Keratinocyte (primary cell): ENCODE data around the gene ARHGAP15. TPM values are rescaled to one million over a fixed set of nuclear protein-coding genes. Genes with fewer than 3 reads are reported as not detected.

Experiments used
- DNase-seq: peaks from one replicate; pipeline ENCODE4 v3.0.0-alpha.2; 2011; ENCODE audit warnings: low read depth, missing footprints, low spot score
- FAIRE-seq: peaks from 2 replicates; lab custom pipeline; 2011; peaks lifted over from hg19 to GRCh38; lab: Jason Lieb, UNC
- H2AFZ ChIP-seq: 2 replicates; pipeline ENCODE4 v1.6.0; 2012; ENCODE audit warnings: low read length, control low read depth, inconsistent platforms; ENCODE audit not compliant: control insufficient read depth
- H3K27ac ChIP-seq: 2 replicates; pipeline ENCODE4 v1.5.1; 2011; ENCODE audit warnings: low read length; ENCODE audit not compliant: control insufficient read depth, insufficient read depth
- H3K27me3 ChIP-seq: 3 replicates; pipeline ENCODE4 v1.6.0; 2011; ENCODE audit warnings: low read length; ENCODE audit not compliant: control insufficient read depth, insufficient read depth; ENCODE audit errors: extremely low read depth
- H3K36me3 ChIP-seq, 2 experiments: 2 replicates in 1 of 2; 3 replicates in 1 of 2; pipeline ENCODE4 v1.5.1; 2011; ENCODE audit warnings: low read length in 2 of 2, mild to moderate bottlenecking in 1 of 2; ENCODE audit not compliant: control insufficient read depth in 2 of 2, insufficient read depth in 2 of 2; ENCODE audit errors: extremely low read depth in 1 of 2
- H3K4me1 ChIP-seq: 3 replicates; pipeline ENCODE4 v1.5.1; 2011; ENCODE audit warnings: low read length; ENCODE audit not compliant: control insufficient read depth, insufficient read depth; ENCODE audit errors: extremely low read depth
- H3K4me2 ChIP-seq: 3 replicates; pipeline ENCODE4 v1.6.0; 2011; ENCODE audit warnings: low read depth, low read length; ENCODE audit not compliant: control insufficient read depth, insufficient read depth; ENCODE audit errors: extremely low read depth
- H3K4me3 ChIP-seq, 3 experiments: fragments of 200-600 bp in 1 of 3; sonication (generic) in 1 of 3; 2 replicates in 2 of 3; 3 replicates in 1 of 3; pipeline ENCODE4 v1.5.1; 2011 to 2016; ENCODE audit warnings: low read length in 3 of 3, mild to moderate bottlenecking in 3 of 3, control low read depth in 2 of 3, inconsistent platforms in 1 of 3, low read depth in 1 of 3, mixed read lengths in 1 of 3, mixed run types in 1 of 3, moderate library complexity in 1 of 3; ENCODE audit not compliant: control insufficient read depth in 2 of 3, insufficient read depth in 2 of 3; ENCODE audit errors: extremely low read depth in 1 of 3
- H3K79me2 ChIP-seq: 2 replicates; pipeline ENCODE4 v1.6.0; 2012; ENCODE audit warnings: low read length; ENCODE audit not compliant: control insufficient read depth, insufficient read depth
- H3K9ac ChIP-seq: 3 replicates; pipeline ENCODE4 v1.6.0; 2011; ENCODE audit warnings: low read length; ENCODE audit not compliant: control insufficient read depth, insufficient read depth; ENCODE audit errors: extremely low read depth
- H3K9me1 ChIP-seq: 3 replicates; pipeline ENCODE4 v1.6.0; 2011; ENCODE audit warnings: low read length; ENCODE audit not compliant: control insufficient read depth, insufficient read depth; ENCODE audit errors: extremely low read depth
- H3K9me3 ChIP-seq: 2 replicates; pipeline ENCODE4 v1.5.1; 2012; ENCODE audit warnings: low read depth, low read length; ENCODE audit not compliant: control insufficient read depth
- H4K20me1 ChIP-seq: 3 replicates; pipeline ENCODE4 v1.6.0; 2011; ENCODE audit warnings: low read length; ENCODE audit not compliant: control insufficient read depth, insufficient read depth; ENCODE audit errors: extremely low read depth
- EZH2 ChIP-seq: IDR thresholded peaks from one replicate; pipeline ENCODE4 v1.6.1; 2012; ENCODE audit warnings: inconsistent platforms, mild to moderate bottlenecking, low read length, moderate library complexity
- dilution Hi-C: fragments of 300-500 bp; cut with MboI; formaldehyde crosslinking; loops from one replicate; pipeline ENCODE4 v1.7.0; 2020; ENCODE audit warnings: low sequenced_read_pairs; ENCODE audit not compliant: extremely low pct_ligation_motif_present
- polyA plus RNA-seq, 5 experiments: library from polyadenylated mRNA; depleted of rRNA in 3 of 5; stranded (reverse) in 3 of 5; stranded (forward) in 1 of 5; unstranded in 1 of 5; fragments of >200 nt; gene quantifications; 1 replicate in 1 of 5; 2 replicates in 3 of 5; 3 replicates in 1 of 5; pipeline versions ENCODE4 v1.2.1 to v1.2.3, GENCODE V29; 2011 to 2012; ENCODE audit warnings: missing spikeins in 2 of 5, low read depth in 1 of 5, low replicate concordance in 1 of 5
- TF ChIP-seq, protein P1 (sequence below), 3 experiments: IDR thresholded peaks in 1 of 3; conservative IDR thresholded peaks in 1 of 3; optimal IDR thresholded peaks in 1 of 3; 2 replicates in 2 of 3; 3 replicates in 1 of 3; pipeline versions ENCODE3 to v1.5.1; 2011; ENCODE audit warnings: low read length in 3 of 3, mild to moderate bottlenecking in 3 of 3, moderate library complexity in 2 of 3, control low read depth in 1 of 3, inconsistent platforms in 1 of 3; ENCODE audit not compliant: insufficient read depth in 2 of 3; ENCODE audit errors: extremely low read depth in 1 of 3

The ARHGAP15 gene
- polyA plus RNA-seq, 1 donor (not counting 4 experiments of a cell fraction or from before 2014, with no cell fraction given) = not detected

DNA sequence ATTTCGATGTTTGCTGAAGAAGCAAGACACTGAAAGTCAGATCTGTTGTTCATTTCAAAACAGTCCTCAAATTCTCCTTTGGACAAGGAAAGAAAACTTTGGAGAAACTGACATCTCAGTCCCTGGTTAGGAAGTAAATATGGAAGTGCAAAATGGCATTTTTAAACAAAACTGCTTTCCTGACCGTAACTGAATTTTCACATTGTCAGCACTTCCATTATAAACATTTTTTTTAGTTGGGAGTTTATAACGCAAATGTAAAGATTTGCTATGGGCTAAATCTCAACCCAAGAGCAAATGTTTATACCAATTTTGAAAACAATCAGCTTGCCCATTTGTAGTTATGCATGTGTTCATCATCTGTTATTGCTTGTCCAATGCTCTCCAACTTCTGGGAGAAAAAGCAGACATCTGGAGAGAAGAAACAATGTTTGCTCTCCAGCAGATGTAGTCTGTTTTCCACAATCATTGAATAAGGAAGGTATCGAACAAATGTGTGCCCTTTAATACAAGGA, 520.1 kb downstream of the ARHGAP15 start:
- FAIRE-seq = no peak
- H3K27me3 ChIP-seq = no peaks in the 10 kb centered on the region

DNA sequence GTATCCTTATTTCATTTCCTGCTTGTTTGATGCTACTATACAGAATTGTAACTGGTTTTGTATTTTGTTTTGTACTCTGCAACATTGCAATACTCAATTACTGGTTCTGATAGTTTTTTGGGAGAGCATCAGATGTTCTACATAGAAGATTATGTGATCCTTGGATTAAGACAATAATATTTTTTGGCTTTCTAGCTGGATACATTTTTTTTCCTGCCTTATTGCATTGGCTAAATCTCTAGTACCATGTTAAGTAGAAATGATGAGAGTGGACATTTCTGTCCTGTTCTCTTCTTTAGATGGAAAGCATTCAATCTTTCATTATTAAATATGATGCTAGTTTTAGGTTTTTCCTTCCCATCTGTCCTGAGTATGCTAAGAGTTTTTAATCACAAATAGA, 523.5 kb downstream of the ARHGAP15 start:
- no peak for FAIRE-seq

More for the DNA sequence above, 520.1 kb downstream of the ARHGAP15 start:
- H3K36me3 ChIP-seq = no peaks in the 10 kb centered on the region
- H3K4me3 ChIP-seq = no peak overlapping the region
- no peaks in the 10 kb centered on the region for H3K9me3 ChIP-seq
- H3K9me1 ChIP-seq = no peaks in the 10 kb centered on the region
- no peak for TF ChIP-seq EZH2
- TF ChIP-seq, protein P1, sequence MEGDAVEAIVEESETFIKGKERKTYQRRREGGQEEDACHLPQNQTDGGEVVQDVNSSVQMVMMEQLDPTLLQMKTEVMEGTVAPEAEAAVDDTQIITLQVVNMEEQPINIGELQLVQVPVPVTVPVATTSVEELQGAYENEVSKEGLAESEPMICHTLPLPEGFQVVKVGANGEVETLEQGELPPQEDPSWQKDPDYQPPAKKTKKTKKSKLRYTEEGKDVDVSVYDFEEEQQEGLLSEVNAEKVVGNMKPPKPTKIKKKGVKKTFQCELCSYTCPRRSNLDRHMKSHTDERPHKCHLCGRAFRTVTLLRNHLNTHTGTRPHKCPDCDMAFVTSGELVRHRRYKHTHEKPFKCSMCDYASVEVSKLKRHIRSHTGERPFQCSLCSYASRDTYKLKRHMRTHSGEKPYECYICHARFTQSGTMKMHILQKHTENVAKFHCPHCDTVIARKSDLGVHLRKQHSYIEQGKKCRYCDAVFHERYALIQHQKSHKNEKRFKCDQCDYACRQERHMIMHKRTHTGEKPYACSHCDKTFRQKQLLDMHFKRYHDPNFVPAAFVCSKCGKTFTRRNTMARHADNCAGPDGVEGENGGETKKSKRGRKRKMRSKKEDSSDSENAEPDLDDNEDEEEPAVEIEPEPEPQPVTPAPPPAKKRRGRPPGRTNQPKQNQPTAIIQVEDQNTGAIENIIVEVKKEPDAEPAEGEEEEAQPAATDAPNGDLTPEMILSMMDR (optimal IDR thresholded peaks at IDR 0.05 in 1 of 3, IDR thresholded peaks at IDR 0.05 in 1 of 3, conservative IDR thresholded peaks at IDR 0.05 in 1 of 3; ENCODE audit: extremely low read depth in 1 of 3, insufficient read depth in 2 of 3, low read length in 3 of 3) = no peak
- H3K4me2 ChIP-seq = no peak overlapping the region
- no peak overlapping the region for H2AFZ ChIP-seq
- no peak for DNase-seq
- dilution Hi-C loops = no loop called here
- no peak overlapping the region for H3K9ac ChIP-seq
- no peaks in the 10 kb centered on the region for H4K20me1 ChIP-seq
- H3K4me1 ChIP-seq = no peaks in the 10 kb centered on the region
- H3K79me2 ChIP-seq = no peaks in the 10 kb centered on the region
- H3K27ac ChIP-seq = no peak overlapping the region

More for the DNA sequence above, 523.5 kb downstream of the ARHGAP15 start:
- Histone ChIP-seq H4K20me1 (no peaks in the 10 kb centered on the region), H3K9me3 (no peaks in the 10 kb centered on the region), H3K27me3 (no peaks in the 10 kb centered on the region), H3K4me2 (no peak overlapping the region), H3K4me1 (no peaks in the 10 kb centered on the region), H3K4me3 (no peak overlapping the region), H2AFZ (no peak overlapping the region), H3K9ac (no peak overlapping the region), H3K36me3 (no peaks in the 10 kb centered on the region), H3K9me1 (no peaks in the 10 kb centered on the region), H3K27ac (no peak overlapping the region), H3K79me2 (no peaks in the 10 kb centered on the region)
- DNase-seq = no peak
- TF ChIP-seq, protein P1 (optimal IDR thresholded peaks at IDR 0.05 in 1 of 3, IDR thresholded peaks at IDR 0.05 in 1 of 3, conservative IDR thresholded peaks at IDR 0.05 in 1 of 3; ENCODE audit: extremely low read depth in 1 of 3, insufficient read depth in 2 of 3, low read length in 3 of 3) = no peak
- no peak for TF ChIP-seq EZH2
- dilution Hi-C loops = no loop called here
